Mesothelial cell of epicardium (in vitro differentiated cells): ENCODE results near the gene AMELY. TPM values are rescaled to one million over a fixed set of nuclear protein-coding genes. Genes with fewer than 3 reads are reported as not detected.

Source experiments
- DNase-seq, 2 experiments: peaks; one replicate each; pipeline ENCODE4 v3.0.0; 2021; ENCODE audit warnings: low spot score in 2 of 2; ENCODE audit not compliant: unreplicated experiment in 2 of 2
- H3K27ac Mint-ChIP-seq: 2 replicates; pipeline ENCODE4 v1.8.0; 2021; ENCODE audit warnings: mixed read lengths
- H3K27me3 Mint-ChIP-seq: 2 replicates; pipeline ENCODE4 v1.8.0; 2021; ENCODE audit warnings: low read depth, mixed read lengths
- H3K36me3 Mint-ChIP-seq: 2 replicates; pipeline ENCODE4 v1.8.0; 2021; ENCODE audit warnings: mixed read lengths
- H3K4me1 Mint-ChIP-seq: 2 replicates; pipeline ENCODE4 v1.8.0; 2021; ENCODE audit warnings: mixed read lengths
- H3K4me3 Mint-ChIP-seq: 2 replicates; pipeline ENCODE4 v1.8.0; 2021; ENCODE audit warnings: mild to moderate bottlenecking, moderate library complexity, mixed read lengths
- H3K9me3 Mint-ChIP-seq: 2 replicates; pipeline ENCODE4 v1.8.0; 2021; ENCODE audit warnings: mixed read lengths
- CTCF ChIP-seq: fragments of 200-600 bp; sonication (generic); IDR thresholded peaks from one replicate; pipeline ENCODE4 v1.5.0; 2021; ENCODE audit warnings: antibody characterized with exemption; ENCODE audit not compliant: unreplicated experiment
- total RNA-seq: library from RNA; stranded (reverse); gene quantifications from 3 replicates; pipeline ENCODE4 v1.2.1, GENCODE V29; 2021

The AMELY gene
- total RNA-seq, 1 donor from 2014 or later = not detected

- H3K9me3 Mint-ChIP-seq = no peaks in the 10 kb centered on the region
- TF ChIP-seq CTCF = no peak
- no peaks in the 10 kb centered on the region for H3K4me1 Mint-ChIP-seq
- DNase-seq = no peak
- H3K27me3 Mint-ChIP-seq = no peaks in the 10 kb centered on the region
- H3K27ac Mint-ChIP-seq = no peak overlapping the region
- no peaks in the 10 kb centered on the region for H3K36me3 Mint-ChIP-seq
- no peak overlapping the region for H3K4me3 Mint-ChIP-seq
Observed at GRCh38 chrY:6931779-6932396, 20.3 kb upstream of the AMELY start.

- Mint-ChIP-seq H3K27ac (no peak overlapping the region), H3K36me3 (no peaks in the 10 kb centered on the region), H3K9me3 (no peaks in the 10 kb centered on the region), H3K27me3 (no peaks in the 10 kb centered on the region), H3K4me3 (no peak overlapping the region), H3K4me1 (no peaks in the 10 kb centered on the region)
- no peak for DNase-seq
- no peak for TF ChIP-seq CTCF
Observed at GRCh38 chrY:6929237-6929636, 17.7 kb upstream of the AMELY start.

- no peak for DNase-seq
- Mint-ChIP-seq H3K4me3 (no peak overlapping the region), H3K4me1 (no peaks in the 10 kb centered on the region), H3K27me3 (no peaks in the 10 kb centered on the region), H3K9me3 (no peaks in the 10 kb centered on the region), H3K36me3 (no peaks in the 10 kb centered on the region), H3K27ac (no peak overlapping the region)
- no peak for TF ChIP-seq CTCF
Observed at GRCh38 chrY:6928265-6928664, 16.7 kb upstream of the AMELY start.

- Mint-ChIP-seq H3K27me3 (no peaks in the 10 kb centered on the region), H3K4me3 (no peak overlapping the region), H3K4me1 (no peaks in the 10 kb centered on the region), H3K9me3 (no peaks in the 10 kb centered on the region), H3K27ac (no peak overlapping the region), H3K36me3 (no peaks in the 10 kb centered on the region)
- TF ChIP-seq CTCF = no peak
- no peak for DNase-seq
Observed at GRCh38 chrY:6921061-6921460, 9.5 kb upstream of the AMELY start.

GRCh38 chrY:6913362-6913761 lies 1.8 kb upstream of the AMELY start:
- TF ChIP-seq CTCF = no peak
- Mint-ChIP-seq H3K27me3 (no peaks in the 10 kb centered on the region), H3K4me3 (no peak overlapping the region), H3K4me1 (no peaks in the 10 kb centered on the region), H3K36me3 (no peaks in the 10 kb centered on the region), H3K27ac (no peak overlapping the region), H3K9me3 (no peaks in the 10 kb centered on the region)
- no peak for DNase-seq
